GM20431 (cell line): ENCODE results near the gene HCAR2.
"Not testable (repeated sequence)": the region's sequence is repeated elsewhere in the genome, so short reads cannot be mapped to it uniquely, and the experiment has no call there.

Experiments used
- in situ Hi-C: fragments of 300-500 bp; cut with MseI, MboI; formaldehyde crosslinking; loops from one replicate; pipeline ENCODE4 v1.15.0; 2020; ENCODE audit warnings: low sequenced_read_pairs; ENCODE audit not compliant: unreplicated experiment

HCAR2 gene

GRCh38 chr12:122721057-122721545, 17.9 kb upstream of the HCAR2 start:
- in situ Hi-C loops: no loop called here

- in situ Hi-C loops: not testable (repeated sequence)
These were observed 13.5 kb upstream of the HCAR2 start, which contains the start of gene HCAR3 for GRCh38 chr12:122716658-122717057. HCAR3 (minus strand) TSS chr12:122716811; CDS start chr12:122716737, 74 bp downstream.

GRCh38 chr12:122715211-122715610, 12.1 kb upstream of the HCAR2 start:
- in situ Hi-C loops: not testable (repeated sequence)

GRCh38 chr12:122713491-122714188, 10.5 kb upstream of the HCAR2 start:
- in situ Hi-C loops: not testable (repeated sequence)

- in situ Hi-C loops: not testable (repeated sequence)
These were observed 8.1 kb upstream of the HCAR2 start for GRCh38 chr12:122711266-122711665.

GRCh38 chr12:122710341-122710740, 7.2 kb upstream of the HCAR2 start:
- in situ Hi-C loops: not testable (repeated sequence)

- in situ Hi-C loops: not testable (repeated sequence)
These were observed 6.1 kb upstream of the HCAR2 start for GRCh38 chr12:122709287-122709686.

GRCh38 chr12:122703841-122704240, 684 bp upstream of the HCAR2 start:
- in situ Hi-C loops: not testable (repeated sequence)

GRCh38 chr12:122701481-122701880, 1.7 kb downstream of the HCAR2 start:
- in situ Hi-C loops: not testable (repeated sequence)

- in situ Hi-C loops: not testable (repeated sequence)
These were observed 3.0 kb downstream of the HCAR2 start for GRCh38 chr12:122700038-122700710.

GRCh38 chr12:122696922-122697321, 6.2 kb downstream of the HCAR2 start:
- in situ Hi-C loops: not testable (repeated sequence)

GRCh38 chr12:122691566-122691965, 11.6 kb downstream of the HCAR2 start:
- in situ Hi-C loops: no loop called here

- in situ Hi-C loops: no loop called here
These were observed 14.9 kb downstream of the HCAR2 start for GRCh38 chr12:122688291-122688690.

GRCh38 chr12:122687086-122687485, 16.1 kb downstream of the HCAR2 start:
- in situ Hi-C loops: no loop called here

- in situ Hi-C loops: no loop called here
These were observed 16.6 kb downstream of the HCAR2 start for GRCh38 chr12:122686538-122686937.

- in situ Hi-C loops: no loop called here
These were observed 18.8 kb downstream of the HCAR2 start for GRCh38 chr12:122684297-122684813.

- in situ Hi-C loops: no loop called here
These were observed 21.3 kb downstream of the HCAR2 start for GRCh38 chr12:122681814-122682213.

GRCh38 chr12:122680989-122681388, 22.2 kb downstream of the HCAR2 start:
- in situ Hi-C loops: not testable (repeated sequence)

- in situ Hi-C loops: not testable (repeated sequence)
These were observed 26.4 kb downstream of the HCAR2 start for GRCh38 chr12:122676781-122677180.

GRCh38 chr12:122676015-122676414, 27.1 kb downstream of the HCAR2 start:
- in situ Hi-C loops: not testable (repeated sequence)

GRCh38 chr12:122672515-122672914, 30.6 kb downstream of the HCAR2 start:
- in situ Hi-C loops: no loop called here
